Measurements from ENCODE around the gene RANBP17.

The RANBP17 gene

GRCh38 chr5:171299851-171300250, 438.0 kb downstream of the RANBP17 start:
- no peak for DNase-seq (ENCODE audit: low read depth)

- no peak for DNase-seq (ENCODE audit: low read depth)
Measured at GRCh38 chr5:171300358-171300757, 438.5 kb downstream of the RANBP17 start.

- DNase-seq (ENCODE audit: low read depth) = no peak
Measured at GRCh38 chr5:171306166-171306565, 444.3 kb downstream of the RANBP17 start.

- no peak for DNase-seq (ENCODE audit: low read depth)
Measured at GRCh38 chr5:171306781-171307591, 445.2 kb downstream of the RANBP17 start.

GRCh38 chr5:171307789-171308452, 446.1 kb downstream of the RANBP17 start:
- no peak for DNase-seq (ENCODE audit: low read depth)

- no peak for DNase-seq (ENCODE audit: low read depth)
Measured at GRCh38 chr5:171308453-171309275, 446.8 kb downstream of the RANBP17 start, which contains the start of gene TLX3. Gene TLX3 (plus strand): TSS chr5:171309248. CDS start chr5:171309366, 118 bp downstream.

GRCh38 chr5:171309276-171310211, 447.7 kb downstream of the RANBP17 start:
- DNase-seq (ENCODE audit: low read depth) = no peak

GRCh38 chr5:171310212-171310818, 448.5 kb downstream of the RANBP17 start:
- no peak for DNase-seq (ENCODE audit: low read depth)

- no peak for DNase-seq (ENCODE audit: low read depth)
Measured at GRCh38 chr5:171310819-171311321, 449.1 kb downstream of the RANBP17 start.

- DNase-seq (ENCODE audit: low read depth) = no peak
Measured at GRCh38 chr5:171311322-171312077, 449.7 kb downstream of the RANBP17 start.

- DNase-seq (ENCODE audit: low read depth) = no peak
Measured at GRCh38 chr5:171312129-171312974, 450.5 kb downstream of the RANBP17 start.

- no peak for DNase-seq (ENCODE audit: low read depth)
Measured at GRCh38 chr5:171313481-171314206, 451.8 kb downstream of the RANBP17 start.

GRCh38 chr5:171314728-171315385, 453.0 kb downstream of the RANBP17 start:
- DNase-seq (ENCODE audit: low read depth) = no peak

GRCh38 chr5:171315386-171315891, 453.6 kb downstream of the RANBP17 start:
- DNase-seq (ENCODE audit: low read depth) = no peak

GRCh38 chr5:171315925-171316257, 454.1 kb downstream of the RANBP17 start:
- no peak for DNase-seq (ENCODE audit: low read depth)

- no peak for DNase-seq (ENCODE audit: low read depth)
Measured at GRCh38 chr5:171316258-171317121, 454.7 kb downstream of the RANBP17 start.

- DNase-seq (ENCODE audit: low read depth) = no peak
Measured at GRCh38 chr5:171317230-171317629, 455.4 kb downstream of the RANBP17 start.

All from stimulated activated CD8-positive, alpha-beta memory T cell treated with anti-CD3 and anti-CD28 coated beads, Interleukin-12 subunit alpha, Interleukin-12 subunit beta, amount 100 ng/mL, for 4 hours (primary cell).